H9 (cell line): ENCODE data around the gene TTLL9. TPM values are rescaled to one million over a fixed set of nuclear protein-coding genes. Genes with fewer than 3 reads are reported as not detected.

ENCODE experiments used
- DNase-seq: peaks from one replicate; pipeline ENCODE4 v3.0.0-alpha.2; 2017
- H2AFZ ChIP-seq: one replicate; pipeline ENCODE4 v1.6.1; 2013; ENCODE audit warnings: mild to moderate bottlenecking, low read length, control low read depth, moderate library complexity
- H2AK5ac ChIP-seq: 2 replicates; pipeline ENCODE4 v1.6.1; 2013; ENCODE audit warnings: low read length, control low read depth, mixed read lengths; ENCODE audit not compliant: insufficient read length
- H2BK120ac ChIP-seq: one replicate; pipeline ENCODE4 v1.6.1; 2013; ENCODE audit warnings: low read depth, mild to moderate bottlenecking, low read length, control low read depth, inconsistent platforms; ENCODE audit not compliant: poor library complexity, severe bottlenecking
- H2BK12ac ChIP-seq: 2 replicates; pipeline ENCODE4 v1.6.1; 2013; ENCODE audit warnings: low read length, control low read depth, mixed read lengths, low read depth; ENCODE audit not compliant: insufficient read length
- H2BK15ac ChIP-seq: 2 replicates; pipeline ENCODE4 v1.6.1; 2013; ENCODE audit warnings: low read depth, low read length, control low read depth
- H2BK20ac ChIP-seq: one replicate; pipeline ENCODE4 v1.6.1; 2013; ENCODE audit warnings: low read depth, mild to moderate bottlenecking, low read length, control low read depth, inconsistent platforms; ENCODE audit not compliant: poor library complexity, severe bottlenecking
- H2BK5ac ChIP-seq: 2 replicates; pipeline ENCODE4 v1.6.1; 2013; ENCODE audit warnings: low read length, control low read depth, mixed read lengths; ENCODE audit not compliant: insufficient read length
- H3K14ac ChIP-seq: 2 replicates; pipeline ENCODE4 v1.6.1; 2013; ENCODE audit warnings: low read length, control low read depth; ENCODE audit not compliant: insufficient read depth
- H3K18ac ChIP-seq: 2 replicates; pipeline ENCODE4 v1.6.1; 2013; ENCODE audit warnings: low read depth, mild to moderate bottlenecking, mixed read lengths, low read length, control low read depth; ENCODE audit not compliant: insufficient read length
- H3K23ac ChIP-seq: 2 replicates; pipeline ENCODE4 v1.6.1; 2013; ENCODE audit warnings: low read length, control low read depth, mixed read lengths, low read depth; ENCODE audit not compliant: insufficient read length
- H3K23me2 ChIP-seq: 2 replicates; pipeline ENCODE4 v1.6.1; 2013; ENCODE audit warnings: low read depth, mild to moderate bottlenecking, mixed read lengths, low read length, control low read depth; ENCODE audit not compliant: insufficient read length, poor library complexity, severe bottlenecking
- H3K27ac ChIP-seq: 2 replicates; pipeline ENCODE4 v1.5.1; 2013; ENCODE audit warnings: low read length, control low read depth, mixed read lengths, low read depth; ENCODE audit not compliant: insufficient read length
- H3K27me3 ChIP-seq: 2 replicates; pipeline ENCODE4 v1.6.1; 2013; ENCODE audit warnings: low read length, control low read depth, inconsistent platforms; ENCODE audit not compliant: insufficient read depth
- H3K4ac ChIP-seq: 2 replicates; pipeline ENCODE4 v1.6.1; 2013; ENCODE audit warnings: low read depth, mild to moderate bottlenecking, control low read depth, inconsistent platforms, low read length, moderate library complexity
- H3K4me1 ChIP-seq: 2 replicates; pipeline ENCODE4 v1.6.1; 2013; ENCODE audit warnings: low read length, control low read depth, inconsistent platforms; ENCODE audit not compliant: insufficient read depth
- H3K4me2 ChIP-seq: 2 replicates; pipeline ENCODE4 v1.6.1; 2013; ENCODE audit warnings: low read length, control low read depth, mixed read lengths; ENCODE audit not compliant: insufficient read length, insufficient read depth
- H3K56ac ChIP-seq: 2 replicates; pipeline ENCODE4 v1.6.1; 2013; ENCODE audit warnings: low read depth, mild to moderate bottlenecking, mixed read lengths, low read length, control low read depth; ENCODE audit not compliant: insufficient read length
- H3K79me1 ChIP-seq: 2 replicates; pipeline ENCODE4 v1.6.1; 2013; ENCODE audit warnings: low read depth, mild to moderate bottlenecking, moderate library complexity, low read length, control low read depth, inconsistent platforms; ENCODE audit not compliant: insufficient read depth, poor library complexity, severe bottlenecking
- H3K79me2 ChIP-seq: 2 replicates; pipeline ENCODE4 v1.6.1; 2013; ENCODE audit warnings: low read length, control low read depth, inconsistent platforms; ENCODE audit not compliant: insufficient read depth
- H3K9ac ChIP-seq: 2 replicates; pipeline ENCODE4 v1.6.1; 2013; ENCODE audit warnings: low read length, control low read depth, mixed read lengths; ENCODE audit not compliant: insufficient read length; ENCODE audit errors: extremely low read depth
- H3K9me3 ChIP-seq: one replicate; pipeline ENCODE4 v1.6.1; 2013; ENCODE audit warnings: low read depth, low read length, inconsistent platforms; ENCODE audit not compliant: control insufficient read depth
- H3T11ph ChIP-seq: one replicate; pipeline ENCODE4 v1.6.1; 2013; ENCODE audit warnings: mild to moderate bottlenecking, low read length, control low read depth, inconsistent platforms
- H4K20me1 ChIP-seq: one replicate; pipeline ENCODE4 v1.6.1; 2013; ENCODE audit not compliant: control insufficient read depth, insufficient read length, insufficient read depth
- H4K5ac ChIP-seq: 2 replicates; pipeline ENCODE4 v1.6.1; 2013; ENCODE audit warnings: low read depth, mild to moderate bottlenecking, mixed read lengths, low read length, control low read depth; ENCODE audit not compliant: insufficient read length
- H4K8ac ChIP-seq: replicated peaks from 2 replicates; pipeline ENCODE4 v1.6.1; 2013; ENCODE audit warnings: low read length, control low read depth, mixed read lengths, low read depth; ENCODE audit not compliant: insufficient read length
- H4K91ac ChIP-seq: 2 replicates; pipeline ENCODE4 v1.6.1; 2013; ENCODE audit warnings: low read depth, mild to moderate bottlenecking, moderate library complexity, mixed read lengths, low read length, control low read depth; ENCODE audit not compliant: insufficient read length
- H3K27ac Mint-ChIP-seq, 3 experiments: 2 replicates in 2 of 3; 3 replicates in 1 of 3; pipeline ENCODE4 v1.8.0; 2020 to 2021; ENCODE audit warnings: mixed read lengths in 3 of 3, mild to moderate bottlenecking in 1 of 3, moderate library complexity in 1 of 3
- H3K27me3 Mint-ChIP-seq: 2 replicates; pipeline ENCODE4 v1.8.0; 2021; ENCODE audit warnings: low read depth, mild to moderate bottlenecking, moderate library complexity, mixed read lengths
- H3K36me3 Mint-ChIP-seq, 3 experiments: 2 replicates in 2 of 3; 3 replicates in 1 of 3; pipeline ENCODE4 v1.8.0; 2020 to 2021; ENCODE audit warnings: low read depth in 3 of 3, mixed read lengths in 3 of 3; ENCODE audit not compliant: insufficient read depth in 1 of 3
- H3K4me1 Mint-ChIP-seq, 2 experiments: 2 replicates each; pipeline ENCODE4 v1.8.0; 2020; ENCODE audit warnings: mixed read lengths in 2 of 2
- H3K4me3 Mint-ChIP-seq, 2 experiments: 2 replicates in 1 of 2; 3 replicates in 1 of 2; pipeline ENCODE4 v1.8.0; 2020 to 2021; ENCODE audit warnings: mild to moderate bottlenecking in 2 of 2, mixed read lengths in 2 of 2, moderate library complexity in 1 of 2
- H3K9me3 Mint-ChIP-seq, 2 experiments: 2 replicates in 1 of 2; 3 replicates in 1 of 2; pipeline ENCODE4 v1.8.0; 2020; ENCODE audit warnings: mild to moderate bottlenecking in 2 of 2, mixed read lengths in 2 of 2, moderate library complexity in 1 of 2
- WGBS: extraction: QIAGEN DNeasy Blood & Tissue Kit; methylation state at CpG from one replicate; pipeline ENCODE4 v1.1.7; 2013; ENCODE audit warnings: missing lambda C conversion rate, low lambda C conversion rate, mixed read lengths; ENCODE audit not compliant: insufficient read length; ENCODE audit errors: extremely low coverage; 5-methylcytosine and 5-hydroxymethylcytosine counted together
- total RNA-seq: library from RNA; stranded (reverse); gene quantifications from 2 replicates; pipeline ENCODE4 v1.2.1, GENCODE V29; 2021
- TF ChIP-seq, protein P1 (sequence below): fragments of 200-600 bp; sonication (generic); conservative IDR thresholded peaks from 3 replicates; pipeline ENCODE4 v1.8.0; 2021; ENCODE audit warnings: antibody characterized with exemption, mild to moderate bottlenecking

The TTLL9 gene
- total RNA-seq, 1 experiment from 2014 or later: 0.20 TPM

- H3K18ac ChIP-seq: no peak overlapping the region
- Mint-ChIP-seq H3K4me3 (peak overlapping the region in 1 of 2 experiments; percentile 30; a peak in 1 of 5 replicates), H3K27ac (no peak overlapping the region), H3K4me1 (peaks cover 7 to 11% of the 10 kb centered on the region in 2 experiments), H3K36me3 (no peaks in the 10 kb centered on the region), H3K9me3 (no peaks in the 10 kb centered on the region), H3K27me3 (peaks cover 51% of the 10 kb centered on the region)
- H3K4me1 ChIP-seq: peaks cover 2% of the 10 kb centered on the region; the same call in 1 of the 2 replicates
- TF ChIP-seq, protein P1, sequence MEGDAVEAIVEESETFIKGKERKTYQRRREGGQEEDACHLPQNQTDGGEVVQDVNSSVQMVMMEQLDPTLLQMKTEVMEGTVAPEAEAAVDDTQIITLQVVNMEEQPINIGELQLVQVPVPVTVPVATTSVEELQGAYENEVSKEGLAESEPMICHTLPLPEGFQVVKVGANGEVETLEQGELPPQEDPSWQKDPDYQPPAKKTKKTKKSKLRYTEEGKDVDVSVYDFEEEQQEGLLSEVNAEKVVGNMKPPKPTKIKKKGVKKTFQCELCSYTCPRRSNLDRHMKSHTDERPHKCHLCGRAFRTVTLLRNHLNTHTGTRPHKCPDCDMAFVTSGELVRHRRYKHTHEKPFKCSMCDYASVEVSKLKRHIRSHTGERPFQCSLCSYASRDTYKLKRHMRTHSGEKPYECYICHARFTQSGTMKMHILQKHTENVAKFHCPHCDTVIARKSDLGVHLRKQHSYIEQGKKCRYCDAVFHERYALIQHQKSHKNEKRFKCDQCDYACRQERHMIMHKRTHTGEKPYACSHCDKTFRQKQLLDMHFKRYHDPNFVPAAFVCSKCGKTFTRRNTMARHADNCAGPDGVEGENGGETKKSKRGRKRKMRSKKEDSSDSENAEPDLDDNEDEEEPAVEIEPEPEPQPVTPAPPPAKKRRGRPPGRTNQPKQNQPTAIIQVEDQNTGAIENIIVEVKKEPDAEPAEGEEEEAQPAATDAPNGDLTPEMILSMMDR: no peak
- H3K79me1 ChIP-seq: no peaks in the 10 kb centered on the region
- H4K8ac ChIP-seq: no peak overlapping the region
- H2BK15ac ChIP-seq: no peak overlapping the region
- H3K23me2 ChIP-seq: no peaks in the 10 kb centered on the region
- no CpG with 5 or more reads among the region's 11 CpGs for WGBS
- H2AFZ ChIP-seq: no peak overlapping the region
- no peak overlapping the region for H3K9ac ChIP-seq
- no peak overlapping the region for H4K5ac ChIP-seq
- H3T11ph ChIP-seq: no peak overlapping the region
- no peak overlapping the region for H3K27ac ChIP-seq
- H3K4me2 ChIP-seq: no peak overlapping the region
- no peak overlapping the region for H3K4ac ChIP-seq
- H3K79me2 ChIP-seq: no peaks in the 10 kb centered on the region
- H3K56ac ChIP-seq: no peak overlapping the region
- no peaks in the 10 kb centered on the region for H3K27me3 ChIP-seq
- DNase-seq: no peak
- H2BK5ac ChIP-seq: no peak overlapping the region
- H2BK20ac ChIP-seq: no peak overlapping the region
- H2BK12ac ChIP-seq: no peak overlapping the region
- no peaks in the 10 kb centered on the region for H3K9me3 ChIP-seq
- H3K23ac ChIP-seq: no peak overlapping the region
- H4K20me1 ChIP-seq: no peaks in the 10 kb centered on the region
- no peak overlapping the region for H2AK5ac ChIP-seq
- H4K91ac ChIP-seq: no peak overlapping the region
- no peak overlapping the region for H3K14ac ChIP-seq
- H2BK120ac ChIP-seq: no peak overlapping the region
Measured at GRCh38 chr20:31851240-31851955, 19.0 kb upstream of the TTLL9 start.
